Keratinocyte (primary cell): ENCODE data around the gene MEIOC.

ENCODE experiments used
- EZH2 ChIP-seq: IDR thresholded peaks from one replicate; pipeline ENCODE4 v1.6.1; 2012; ENCODE audit warnings: inconsistent platforms, mild to moderate bottlenecking, low read length, moderate library complexity
- TF ChIP-seq, protein P1 (sequence below), 3 experiments: IDR thresholded peaks in 1 of 3; conservative IDR thresholded peaks in 1 of 3; optimal IDR thresholded peaks in 1 of 3; 2 replicates in 2 of 3; 3 replicates in 1 of 3; pipeline versions ENCODE3 to v1.5.1; 2011; ENCODE audit warnings: low read length in 3 of 3, mild to moderate bottlenecking in 3 of 3, moderate library complexity in 2 of 3, control low read depth in 1 of 3, inconsistent platforms in 1 of 3; ENCODE audit not compliant: insufficient read depth in 2 of 3; ENCODE audit errors: extremely low read depth in 1 of 3

DNA sequence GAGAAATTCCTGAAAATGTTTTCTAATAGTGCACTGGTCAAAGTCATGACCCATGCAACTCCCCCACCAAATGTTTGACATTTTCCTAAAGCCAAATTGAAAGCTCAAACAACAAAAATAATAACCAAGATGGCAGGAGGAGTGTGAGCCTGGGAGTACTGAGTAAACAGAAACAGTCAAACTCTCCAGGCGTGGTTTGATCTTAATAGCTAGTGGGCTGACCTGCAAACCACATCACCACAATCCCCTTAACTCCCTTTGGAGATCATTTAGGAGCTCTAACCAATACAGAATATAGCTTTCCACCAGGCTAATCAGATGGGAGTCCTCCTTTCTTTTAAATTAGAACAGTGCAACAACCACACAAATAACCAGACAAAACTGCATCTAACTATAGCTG is 19.2 kb upstream of the MEIOC start:
- TF ChIP-seq, protein P1, sequence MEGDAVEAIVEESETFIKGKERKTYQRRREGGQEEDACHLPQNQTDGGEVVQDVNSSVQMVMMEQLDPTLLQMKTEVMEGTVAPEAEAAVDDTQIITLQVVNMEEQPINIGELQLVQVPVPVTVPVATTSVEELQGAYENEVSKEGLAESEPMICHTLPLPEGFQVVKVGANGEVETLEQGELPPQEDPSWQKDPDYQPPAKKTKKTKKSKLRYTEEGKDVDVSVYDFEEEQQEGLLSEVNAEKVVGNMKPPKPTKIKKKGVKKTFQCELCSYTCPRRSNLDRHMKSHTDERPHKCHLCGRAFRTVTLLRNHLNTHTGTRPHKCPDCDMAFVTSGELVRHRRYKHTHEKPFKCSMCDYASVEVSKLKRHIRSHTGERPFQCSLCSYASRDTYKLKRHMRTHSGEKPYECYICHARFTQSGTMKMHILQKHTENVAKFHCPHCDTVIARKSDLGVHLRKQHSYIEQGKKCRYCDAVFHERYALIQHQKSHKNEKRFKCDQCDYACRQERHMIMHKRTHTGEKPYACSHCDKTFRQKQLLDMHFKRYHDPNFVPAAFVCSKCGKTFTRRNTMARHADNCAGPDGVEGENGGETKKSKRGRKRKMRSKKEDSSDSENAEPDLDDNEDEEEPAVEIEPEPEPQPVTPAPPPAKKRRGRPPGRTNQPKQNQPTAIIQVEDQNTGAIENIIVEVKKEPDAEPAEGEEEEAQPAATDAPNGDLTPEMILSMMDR (optimal IDR thresholded peaks at IDR 0.05 in 1 of 3, IDR thresholded peaks at IDR 0.05 in 1 of 3, conservative IDR thresholded peaks at IDR 0.05 in 1 of 3; ENCODE audit: extremely low read depth in 1 of 3, insufficient read depth in 2 of 3, low read length in 3 of 3) = no peak
- no peak for TF ChIP-seq EZH2
